HCT116 (cell line): ENCODE measurements around the gene BEGAIN. TPM values are rescaled to one million over a fixed set of nuclear protein-coding genes. Genes with fewer than 3 reads are reported as not detected.

ENCODE experiments used
- ATAC-seq: fragments of 200-7000 bp; cut with Tn5 transposase; 2 replicates; pipeline ENCODE4 v1.9.1; 2020; ENCODE audit warnings: mild to moderate bottlenecking, moderate library complexity
- BruUV-seq: library from RNA; stranded (reverse); fragments of 400-500 nt; replicated peaks from 2 replicates; lab custom pipeline; 2021; lab: Mats Ljungman, UMichigan
- CTCF ChIA-PET: fragments of 300-600 bp; sonication (Branson Sonifier 250); formaldehyde crosslinking; loops from one replicate; lab custom pipeline; 2021; ENCODE audit warnings: antibody characterized with exemption; lab: Charles Lee
- POLR2A ChIA-PET: fragments of 300-600, 350-600 bp; sonication (Branson Sonifier 250); formaldehyde crosslinking; loops from one replicate; lab custom pipeline; 2021; ENCODE audit warnings: antibody characterized with exemption; lab: Charles Lee
- RAD21 ChIA-PET, 2 experiments: fragments of 300-600 bp; sonication (Branson Sonifier 250); formaldehyde crosslinking; loops; one replicate each; lab custom pipeline; 2023; ENCODE audit warnings: low total read pairs in 2 of 2; ENCODE audit not compliant: uncharacterized antibody in 2 of 2, unreplicated experiment in 2 of 2, low non-redundant PET in 1 of 2; lab: Charles Lee
- DNase-seq: peaks from one replicate; pipeline ENCODE4 v3.0.0-alpha.2; 2010; ENCODE audit warnings: low read depth, low spot score
- H2AFZ ChIP-seq: fragments of 200-600 bp; shearing (Covaris generic), sonication (generic); 2 replicates; pipeline ENCODE4 v1.6.1; 2017; ENCODE audit warnings: low read depth, mixed run types, mixed read lengths, antibody characterized with exemption, low read length; ENCODE audit not compliant: poor library complexity, severe bottlenecking
- H3K27ac ChIP-seq: 2 replicates; pipeline ENCODE4 v1.5.1; 2012; ENCODE audit warnings: low read depth, low read length
- H3K27me3 ChIP-seq: fragments of 200-600 bp; sonication (generic); 2 replicates; pipeline ENCODE4 v1.6.1; 2016; ENCODE audit warnings: mixed run types, low read length, mixed read lengths; ENCODE audit not compliant: insufficient read depth
- H3K36me3 ChIP-seq, 2 experiments: fragments of 200-500 bp in 1 of 2; fragments of 200-600 bp in 1 of 2; sonication (Bioruptor generic) in 1 of 2; sonication (generic) in 1 of 2; 2 replicates each; pipeline versions ENCODE4 v1.5.1 to v1.6.1; 2014 to 2016; ENCODE audit warnings: low read length in 2 of 2, inconsistent platforms in 1 of 2, mixed read lengths in 1 of 2, mixed run types in 1 of 2; ENCODE audit not compliant: insufficient read depth in 2 of 2, control insufficient read depth in 1 of 2
- H3K4me1 ChIP-seq, 2 experiments: fragments of 200-600 bp in 1 of 2; sonication (generic) in 1 of 2; 2 replicates each; pipeline versions ENCODE4 v1.5.1 to v1.6.1; 2012 to 2017; ENCODE audit warnings: low read length in 2 of 2, inconsistent platforms in 1 of 2, mild to moderate bottlenecking in 1 of 2, mixed read lengths in 1 of 2, mixed run types in 1 of 2, moderate library complexity in 1 of 2; ENCODE audit not compliant: insufficient read depth in 2 of 2, control insufficient read depth in 1 of 2
- H3K4me2 ChIP-seq: fragments of 200-600 bp; sonication (generic); 2 replicates; pipeline ENCODE4 v1.6.1; 2017; ENCODE audit warnings: mixed run types, low read length, mixed read lengths
- H3K4me3 ChIP-seq, 2 experiments: fragments of 200-600 bp in 1 of 2; sonication (generic) in 1 of 2; replicated peaks in 1 of 2; 2 replicates each; pipeline ENCODE4 v1.5.1; 2011 to 2016; ENCODE audit warnings: low read length in 2 of 2, control low read depth in 1 of 2, low read depth in 1 of 2, mild to moderate bottlenecking in 1 of 2, mixed read lengths in 1 of 2, mixed run types in 1 of 2
- H3K79me2 ChIP-seq: fragments of 200-600 bp; sonication (generic); 2 replicates; pipeline ENCODE4 v1.6.1; 2017; ENCODE audit warnings: mild to moderate bottlenecking, mixed run types, low read length, moderate library complexity, mixed read lengths; ENCODE audit not compliant: insufficient read depth
- H3K9ac ChIP-seq: fragments of 200-600 bp; sonication (generic); 2 replicates; pipeline ENCODE4 v1.6.1; 2016; ENCODE audit warnings: low read length, mixed read lengths
- H3K9me2 ChIP-seq: fragments of 200-600 bp; sonication (generic), shearing (Covaris generic); 2 replicates; pipeline ENCODE4 v1.6.1; 2017; ENCODE audit warnings: mixed run types, mild to moderate bottlenecking, moderate library complexity; ENCODE audit not compliant: insufficient read depth
- H3K9me3 ChIP-seq, 2 experiments: fragments of 200-500 bp in 1 of 2; fragments of 200-600 bp in 1 of 2; sonication (Bioruptor generic) in 1 of 2; sonication (generic) in 1 of 2; 2 replicates each; pipeline ENCODE4 v1.6.1; 2014 to 2017; ENCODE audit warnings: low read length in 2 of 2, mixed read lengths in 2 of 2, inconsistent platforms in 1 of 2, low read depth in 1 of 2, mild to moderate bottlenecking in 1 of 2, mixed run types in 1 of 2, moderate library complexity in 1 of 2; ENCODE audit not compliant: control insufficient read depth in 1 of 2, insufficient read depth in 1 of 2
- H4K20me1 ChIP-seq: fragments of 200-600 bp; sonication (generic), shearing (Covaris generic); 2 replicates; pipeline ENCODE4 v1.6.1; 2017; ENCODE audit warnings: mixed run types, mild to moderate bottlenecking, moderate library complexity; ENCODE audit not compliant: insufficient read depth
- ATF3 ChIP-seq: IDR thresholded peaks from 2 replicates; pipeline ENCODE4 v1.6.1; 2012
- CEBPB ChIP-seq: IDR thresholded peaks from 2 replicates; pipeline ENCODE4 v1.6.1; 2012; ENCODE audit warnings: low read depth
- CTCF ChIP-seq, 3 experiments: fragments of 200-600 bp in 1 of 3; sonication (generic) in 1 of 3; IDR thresholded peaks in 2 of 3; conservative IDR thresholded peaks in 1 of 3; 2 replicates each; pipeline ENCODE4 v1.5.1; 2012 to 2017; ENCODE audit warnings: low read depth in 2 of 3, low read length in 2 of 3, antibody characterized with exemption in 1 of 3, borderline replicate concordance in 1 of 3, control low read depth in 1 of 3, mild to moderate bottlenecking in 1 of 3, mixed read lengths in 1 of 3, mixed run types in 1 of 3, moderate library complexity in 1 of 3; ENCODE audit not compliant: insufficient read depth in 1 of 3
- ELF1 ChIP-seq: IDR thresholded peaks from 2 replicates; pipeline ENCODE4 v1.6.1; 2012; ENCODE audit warnings: low read depth, borderline replicate concordance
- EZH2 ChIP-seq: fragments of 200-600 bp; sonication (generic); IDR thresholded peaks from 2 replicates; pipeline ENCODE4 v1.6.1; 2017; ENCODE audit warnings: antibody characterized with exemption, mixed run types
- EZH2phosphoT487 ChIP-seq: fragments of 200-600 bp; IDR thresholded peaks from 2 replicates; pipeline ENCODE4 v1.6.1; 2018; ENCODE audit warnings: antibody characterized with exemption, borderline replicate concordance
- FOSL1 ChIP-seq: IDR thresholded peaks from 2 replicates; pipeline ENCODE4 v1.6.1; 2012; ENCODE audit warnings: low read depth
- JUND ChIP-seq: IDR thresholded peaks from 2 replicates; pipeline ENCODE4 v1.6.1; 2012
- MAX ChIP-seq: IDR thresholded peaks from 2 replicates; pipeline ENCODE4 v1.6.1; 2012
- POLR2A ChIP-seq: IDR thresholded peaks from 2 replicates; pipeline ENCODE4 v1.7.0; 2011; ENCODE audit warnings: borderline replicate concordance; ENCODE audit not compliant: insufficient read depth, insufficient read length; ENCODE audit errors: extremely low read depth
- RAD21 ChIP-seq: IDR thresholded peaks from 2 replicates; pipeline ENCODE4 v1.6.1; 2012; ENCODE audit warnings: low read depth, mild to moderate bottlenecking
- REST ChIP-seq: IDR thresholded peaks from 2 replicates; pipeline ENCODE4 v1.6.1; 2012; ENCODE audit warnings: low read depth
- SIN3A ChIP-seq: IDR thresholded peaks from 2 replicates; pipeline ENCODE4 v1.6.1; 2012; ENCODE audit warnings: low read depth
- SRF ChIP-seq: IDR thresholded peaks from 2 replicates; pipeline ENCODE4 v1.6.1; 2012; ENCODE audit warnings: low read depth
- TCF7L2 ChIP-seq: IDR thresholded peaks from 2 replicates; pipeline ENCODE4 v1.7.0; 2011; ENCODE audit warnings: borderline replicate concordance, inconsistent platforms; ENCODE audit not compliant: insufficient read depth, insufficient read length; ENCODE audit errors: extremely low read depth
- YY1 ChIP-seq: IDR thresholded peaks from 2 replicates; pipeline ENCODE4 v1.6.1; 2011; ENCODE audit warnings: low read length, low read depth, moderate library complexity, mild to moderate bottlenecking; ENCODE audit not compliant: insufficient replicate concordance; ENCODE audit errors: extremely low read depth
- ZFX ChIP-seq: fragments of 450-650 bp; IDR thresholded peaks from 2 replicates; pipeline ENCODE4 v1.6.1; 2017
- ZNF274 ChIP-seq: fragments of 200-500 bp; sonication (Bioruptor generic); IDR thresholded peaks from 2 replicates; pipeline ENCODE4 v1.6.1; 2014; ENCODE audit warnings: mild to moderate bottlenecking, low read depth, low read length, inconsistent platforms
- intact Hi-C: fragments of 100-400 bp; cut with micrococcal nuclease; formaldehyde crosslinking; loops from 2 replicates; pipeline ENCODE4 v1.10.0; 2022
- total RNA-seq: library from RNA; stranded (reverse); gene quantifications from one replicate; pipeline ENCODE4 v1.2.1, GENCODE V29; 2021; ENCODE audit not compliant: unreplicated experiment
- TF ChIP-seq, protein P1 (sequence below): IDR thresholded peaks from 2 replicates; pipeline ENCODE4 v1.6.1; 2011; ENCODE audit warnings: mild to moderate bottlenecking, low read length, moderate library complexity; ENCODE audit not compliant: insufficient replicate concordance; ENCODE audit errors: extremely low read depth

The BEGAIN gene
- total RNA-seq, 1 experiment from 2014 or later, result 8.5 TPM

GRCh38 chr14:100537446-100538350 is 49.5 kb downstream of the BEGAIN start:
- peaks cover 7 to 22% of the 10 kb centered on the region in 2 experiments; a peak in 3 of 4 replicates for H3K4me1 ChIP-seq
- no TSS peak for BruUV-seq
- no peaks in the 10 kb centered on the region for H4K20me1 ChIP-seq
- H3K36me3 ChIP-seq, result no peaks in the 10 kb centered on the region
- RAD21 ChIA-PET, result no interaction called here
- ATAC-seq (no peak), DNase-seq (no peak)
- POLR2A ChIA-PET, result no interaction called here
- CTCF ChIA-PET, result interaction anchor here (0.7 to 1.4 kb wide), 2 partner anchors 98 to 152 kb away, joined by 3 read pairs; no protein-coding TSS in a partner anchor
- H3K4me3 ChIP-seq, result no peak overlapping the region
- H3K4me2 ChIP-seq, result no peak overlapping the region
- H3K9ac ChIP-seq, result no peak overlapping the region
- no peaks in the 10 kb centered on the region for H3K27me3 ChIP-seq
- no peaks in the 10 kb centered on the region for H3K9me3 ChIP-seq
- no peak overlapping the region for H3K27ac ChIP-seq
- intact Hi-C loops, result no loop called here
- no peak overlapping the region for H2AFZ ChIP-seq
- no peaks in the 10 kb centered on the region for H3K79me2 ChIP-seq
- H3K9me2 ChIP-seq, result no peaks in the 10 kb centered on the region
- TF ChIP-seq POLR2A, result no peak
- no peak for TF ChIP-seq JUND
- TF ChIP-seq YY1, result no peak
- TF ChIP-seq CTCF (IDR thresholded peaks at IDR 0.05 in 2 of 3, conservative IDR thresholded peaks at IDR 0.05 in 1 of 3; ENCODE audit: borderline replicate concordance in 1 of 3, insufficient read depth in 1 of 3, low read depth in 2 of 3, low read length in 2 of 3), result no peak
- no peak for TF ChIP-seq ATF3
- no peak for TF ChIP-seq RAD21
- TF ChIP-seq ZNF274, result no peak
- TF ChIP-seq EZH2phosphoT487, result no peak
- no peak for TF ChIP-seq EZH2
- no peak for TF ChIP-seq SRF
- no peak for TF ChIP-seq ELF1
- no peak for TF ChIP-seq MAX
- TF ChIP-seq, protein P1, sequence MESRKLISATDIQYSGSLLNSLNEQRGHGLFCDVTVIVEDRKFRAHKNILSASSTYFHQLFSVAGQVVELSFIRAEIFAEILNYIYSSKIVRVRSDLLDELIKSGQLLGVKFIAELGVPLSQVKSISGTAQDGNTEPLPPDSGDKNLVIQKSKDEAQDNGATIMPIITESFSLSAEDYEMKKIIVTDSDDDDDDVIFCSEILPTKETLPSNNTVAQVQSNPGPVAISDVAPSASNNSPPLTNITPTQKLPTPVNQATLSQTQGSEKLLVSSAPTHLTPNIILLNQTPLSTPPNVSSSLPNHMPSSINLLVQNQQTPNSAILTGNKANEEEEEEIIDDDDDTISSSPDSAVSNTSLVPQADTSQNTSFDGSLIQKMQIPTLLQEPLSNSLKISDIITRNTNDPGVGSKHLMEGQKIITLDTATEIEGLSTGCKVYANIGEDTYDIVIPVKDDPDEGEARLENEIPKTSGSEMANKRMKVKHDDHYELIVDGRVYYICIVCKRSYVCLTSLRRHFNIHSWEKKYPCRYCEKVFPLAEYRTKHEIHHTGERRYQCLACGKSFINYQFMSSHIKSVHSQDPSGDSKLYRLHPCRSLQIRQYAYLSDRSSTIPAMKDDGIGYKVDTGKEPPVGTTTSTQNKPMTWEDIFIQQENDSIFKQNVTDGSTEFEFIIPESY, result no peak
- no peak for TF ChIP-seq SIN3A
- no peak for TF ChIP-seq ZFX
- TF ChIP-seq FOSL1, result no peak
- TF ChIP-seq TCF7L2, result no peak
- TF ChIP-seq CEBPB, result no peak
- no peak for TF ChIP-seq REST
